Measurements from ENCODE around the gene ITGA8.

Gene ITGA8

GRCh38 chr10:15474671-15475070 lies 245.1 kb downstream of the ITGA8 start:
- Histone ChIP-seq H3K9me3 (ENCODE audit: control insufficient read depth in 1 of 2, low read length in 2 of 2) (no peaks in the 10 kb centered on the region), H3K4me1 (ENCODE audit: control insufficient read depth in 1 of 2, insufficient read depth in 2 of 2, low read length in 2 of 2) (no peaks in the 10 kb centered on the region), H3K27ac (ENCODE audit: low read length) (no peak overlapping the region), H3K4me3 (ENCODE audit: low read depth in 1 of 2, low read length in 2 of 2) (no peak overlapping the region), H3K27me3 (ENCODE audit: low read depth, low read length) (no peaks in the 10 kb centered on the region), H3K36me3 (ENCODE audit: control insufficient read depth in 1 of 2, insufficient read depth in 2 of 2, low read length in 2 of 2) (no peaks in the 10 kb centered on the region)

- H3K4me1 ChIP-seq (ENCODE audit: control insufficient read depth in 1 of 2, insufficient read depth in 2 of 2, low read length in 2 of 2) = no peaks in the 10 kb centered on the region
- no peaks in the 10 kb centered on the region for H3K9me3 ChIP-seq (ENCODE audit: control insufficient read depth in 1 of 2, low read length in 2 of 2)
- no peaks in the 10 kb centered on the region for H3K27me3 ChIP-seq (ENCODE audit: low read depth, low read length)
- no peak overlapping the region for H3K27ac ChIP-seq (ENCODE audit: low read length)
- no peak overlapping the region for H3K4me3 ChIP-seq (ENCODE audit: low read depth in 1 of 2, low read length in 2 of 2)
- H3K36me3 ChIP-seq (ENCODE audit: control insufficient read depth in 1 of 2, insufficient read depth in 2 of 2, low read length in 2 of 2) = no peaks in the 10 kb centered on the region
These were observed 246.3 kb downstream of the ITGA8 start for GRCh38 chr10:15473396-15473767.

GRCh38 chr10:15472431-15473395 lies 247.0 kb downstream of the ITGA8 start:
- Histone ChIP-seq H3K4me1 (ENCODE audit: control insufficient read depth in 1 of 2, insufficient read depth in 2 of 2, low read length in 2 of 2) (no peaks in the 10 kb centered on the region), H3K36me3 (ENCODE audit: control insufficient read depth in 1 of 2, insufficient read depth in 2 of 2, low read length in 2 of 2) (no peaks in the 10 kb centered on the region), H3K4me3 (ENCODE audit: low read depth in 1 of 2, low read length in 2 of 2) (no peak overlapping the region), H3K27me3 (ENCODE audit: low read depth, low read length) (no peaks in the 10 kb centered on the region), H3K9me3 (ENCODE audit: control insufficient read depth in 1 of 2, low read length in 2 of 2) (no peaks in the 10 kb centered on the region), H3K27ac (ENCODE audit: low read length) (no peak overlapping the region)

GRCh38 chr10:15472008-15472407 lies 247.7 kb downstream of the ITGA8 start:
- Histone ChIP-seq H3K9me3 (ENCODE audit: control insufficient read depth in 1 of 2, low read length in 2 of 2) (no peaks in the 10 kb centered on the region), H3K4me3 (ENCODE audit: low read depth in 1 of 2, low read length in 2 of 2) (no peak overlapping the region), H3K27ac (ENCODE audit: low read length) (no peak overlapping the region), H3K27me3 (ENCODE audit: low read depth, low read length) (no peaks in the 10 kb centered on the region), H3K4me1 (ENCODE audit: control insufficient read depth in 1 of 2, insufficient read depth in 2 of 2, low read length in 2 of 2) (no peaks in the 10 kb centered on the region), H3K36me3 (ENCODE audit: control insufficient read depth in 1 of 2, insufficient read depth in 2 of 2, low read length in 2 of 2) (no peaks in the 10 kb centered on the region)

GRCh38 chr10:15469111-15469510 lies 250.6 kb downstream of the ITGA8 start:
- H3K4me1 ChIP-seq (ENCODE audit: control insufficient read depth in 1 of 2, insufficient read depth in 2 of 2, low read length in 2 of 2) = no peaks in the 10 kb centered on the region
- no peaks in the 10 kb centered on the region for H3K27me3 ChIP-seq (ENCODE audit: low read depth, low read length)
- no peaks in the 10 kb centered on the region for H3K36me3 ChIP-seq (ENCODE audit: control insufficient read depth in 1 of 2, insufficient read depth in 2 of 2, low read length in 2 of 2)
- H3K27ac ChIP-seq (ENCODE audit: low read length) = no peak overlapping the region
- H3K4me3 ChIP-seq (ENCODE audit: low read depth in 1 of 2, low read length in 2 of 2) = no peak overlapping the region
- H3K9me3 ChIP-seq (ENCODE audit: control insufficient read depth in 1 of 2, low read length in 2 of 2) = no peaks in the 10 kb centered on the region

- Histone ChIP-seq H3K9me3 (ENCODE audit: control insufficient read depth in 1 of 2, low read length in 2 of 2) (no peaks in the 10 kb centered on the region), H3K27me3 (ENCODE audit: low read depth, low read length) (no peaks in the 10 kb centered on the region), H3K4me3 (ENCODE audit: low read depth in 1 of 2, low read length in 2 of 2) (no peak overlapping the region), H3K27ac (ENCODE audit: low read length) (no peak overlapping the region), H3K4me1 (ENCODE audit: control insufficient read depth in 1 of 2, insufficient read depth in 2 of 2, low read length in 2 of 2) (no peaks in the 10 kb centered on the region), H3K36me3 (ENCODE audit: control insufficient read depth in 1 of 2, insufficient read depth in 2 of 2, low read length in 2 of 2) (no peaks in the 10 kb centered on the region)
These were observed 255.3 kb downstream of the ITGA8 start for GRCh38 chr10:15464381-15464780.
